NCI-H187 (cell line): ENCODE results near the gene KLHDC8A.
"Not testable (repeated sequence)": the region's sequence is repeated elsewhere in the genome, so short reads cannot be mapped to it uniquely, and the experiment has no call there.

Source experiments
- DNase-seq, 2 experiments: peaks; one replicate each; lab custom pipeline; 2025; lab: John Stamatoyannopoulos, UW

Gene KLHDC8A

GRCh38 chr1:205371871-205372660, 15.3 kb upstream of the KLHDC8A start:
- DNase-seq = no peak

GRCh38 chr1:205370780-205371179, 14.1 kb upstream of the KLHDC8A start:
- DNase-seq = no peak

GRCh38 chr1:205369701-205370123, 13.0 kb upstream of the KLHDC8A start:
- no peak for DNase-seq

DNA sequence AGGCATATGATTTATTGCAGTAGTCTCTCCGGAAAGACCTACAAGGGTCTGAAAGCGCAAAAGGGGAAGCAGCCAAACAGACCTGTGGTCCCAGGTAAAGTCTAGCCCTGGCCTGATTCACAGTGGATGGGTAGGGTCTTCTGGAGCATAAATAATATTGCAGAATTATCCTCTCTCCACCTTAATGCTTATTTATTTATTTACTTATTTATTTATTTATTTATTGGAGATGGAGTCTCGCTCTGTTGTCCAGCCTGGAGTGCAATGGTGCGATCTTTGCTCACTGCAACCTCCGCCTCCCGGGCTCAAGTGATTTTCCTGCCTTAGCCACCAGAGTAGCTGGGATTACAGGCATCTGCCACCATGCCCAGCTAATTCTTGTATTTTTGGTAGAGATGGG, 11.8 kb upstream of the KLHDC8A start:
- DNase-seq = no peak

DNA sequence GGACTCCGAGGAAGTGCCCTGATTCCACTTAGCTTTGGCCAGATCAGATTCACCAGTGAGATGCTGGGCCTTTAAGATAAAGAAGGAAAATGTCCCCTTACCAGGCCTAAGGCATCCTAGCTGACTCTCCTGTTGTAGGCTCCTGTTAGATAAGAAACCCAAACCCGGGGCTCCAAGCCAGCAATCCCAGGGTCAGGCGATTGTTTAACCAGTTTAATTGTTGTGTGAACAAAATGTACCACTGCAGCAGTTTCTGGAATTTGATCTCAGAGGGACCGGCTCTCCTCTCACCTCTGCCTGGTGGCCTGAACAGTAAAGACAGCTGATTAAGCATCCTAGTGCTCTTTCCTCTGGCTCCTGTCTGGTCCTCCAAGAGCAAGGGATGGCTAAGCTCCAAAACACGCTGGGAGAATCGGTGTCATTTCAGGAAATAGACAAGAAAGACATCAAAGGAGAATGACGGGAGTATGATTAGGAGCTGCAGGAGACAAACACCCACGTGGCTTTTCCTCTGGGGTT, 9.3 kb upstream of the KLHDC8A start:
- no peak for DNase-seq

DNA sequence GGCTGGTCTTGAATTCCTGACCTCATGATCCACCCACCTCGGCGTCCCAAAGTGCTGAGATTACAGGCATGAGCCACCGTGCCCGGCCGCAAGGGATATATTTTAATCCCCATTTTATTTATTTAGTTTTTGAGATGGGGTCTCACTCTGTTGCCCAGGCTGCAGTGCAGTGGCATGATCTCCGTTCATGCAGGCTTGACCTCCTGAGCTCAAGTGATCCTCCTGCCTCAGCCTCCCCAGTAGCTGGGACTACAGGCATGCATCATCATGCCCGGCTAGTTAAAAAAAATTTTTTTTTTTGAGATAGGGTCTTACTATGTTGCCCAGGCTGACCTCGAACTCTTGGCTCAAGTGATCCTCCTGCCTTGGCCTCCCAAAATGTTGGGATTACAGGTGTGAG, 8.4 kb upstream of the KLHDC8A start:
- DNase-seq = not testable (repeated sequence)

GRCh38 chr1:205360891-205361290, 4.2 kb upstream of the KLHDC8A start:
- no peak for DNase-seq

- DNase-seq = no peak
These were observed 3.2 kb upstream of the KLHDC8A start for GRCh38 chr1:205359771-205360565.

DNA sequence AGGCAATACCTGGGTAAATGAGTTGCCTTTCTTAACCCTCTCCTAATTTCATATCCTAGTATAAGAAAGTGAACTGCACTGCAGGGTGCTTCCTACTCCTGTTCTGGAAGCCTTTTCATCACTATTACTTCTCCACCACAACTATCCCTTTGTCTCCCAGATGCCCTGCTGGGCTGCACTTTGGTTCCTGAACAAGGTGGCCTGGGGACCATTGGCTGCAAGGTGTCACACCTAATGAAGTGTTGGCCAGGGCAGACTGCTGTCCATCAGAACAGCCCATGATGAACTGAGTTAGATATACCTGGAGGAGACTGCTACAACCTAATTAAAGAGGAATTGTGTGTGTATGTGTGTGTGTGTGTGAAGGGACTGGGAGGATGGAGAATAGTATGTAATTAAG, 1.9 kb upstream of the KLHDC8A start:
- no peak for DNase-seq

GRCh38 chr1:205357567-205357966, 845 bp upstream of the KLHDC8A start:
- no peak for DNase-seq

DNA sequence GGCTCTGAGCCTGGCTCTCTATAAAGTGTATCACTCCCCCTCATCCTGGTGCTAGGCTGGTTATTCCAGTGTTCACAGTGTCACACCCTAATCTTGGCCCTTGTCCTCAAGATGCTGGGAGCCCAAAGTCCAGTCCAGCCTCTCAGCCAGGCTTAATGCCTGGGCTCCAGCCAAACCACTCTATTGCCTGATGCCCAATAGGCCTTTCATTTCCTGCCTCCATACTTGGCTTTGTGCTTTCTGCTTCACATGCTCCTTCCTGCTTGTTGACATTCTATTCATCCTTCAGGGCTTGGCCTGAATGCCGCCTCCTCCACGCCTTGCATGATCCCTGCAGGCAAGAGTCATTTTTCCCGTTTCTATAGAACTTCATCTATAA, 1.7 kb downstream of the KLHDC8A start:
- DNase-seq = no peak

GRCh38 chr1:205354259-205355074, 2.3 kb downstream of the KLHDC8A start:
- DNase-seq = peak; percentile 55 to 74

DNA sequence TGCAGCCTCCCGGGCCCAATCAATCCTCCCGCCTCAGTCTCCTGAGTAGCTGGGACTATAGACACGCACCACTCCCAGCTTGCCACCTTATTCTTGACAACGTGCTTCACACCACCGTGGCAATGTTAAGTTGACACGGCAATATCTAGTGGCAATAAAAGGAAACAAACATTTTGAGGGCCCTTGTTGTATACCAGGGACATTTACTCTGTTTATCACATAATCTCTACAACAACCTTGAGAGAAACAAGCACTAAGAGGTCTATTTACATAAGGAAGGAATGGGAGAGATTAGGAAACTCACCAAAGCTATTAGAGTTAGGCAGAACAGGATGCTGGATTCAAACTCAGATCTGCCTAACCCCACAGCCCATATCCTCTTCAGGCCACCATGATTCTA, 3.1 kb downstream of the KLHDC8A start:
- DNase-seq = no peak

DNA sequence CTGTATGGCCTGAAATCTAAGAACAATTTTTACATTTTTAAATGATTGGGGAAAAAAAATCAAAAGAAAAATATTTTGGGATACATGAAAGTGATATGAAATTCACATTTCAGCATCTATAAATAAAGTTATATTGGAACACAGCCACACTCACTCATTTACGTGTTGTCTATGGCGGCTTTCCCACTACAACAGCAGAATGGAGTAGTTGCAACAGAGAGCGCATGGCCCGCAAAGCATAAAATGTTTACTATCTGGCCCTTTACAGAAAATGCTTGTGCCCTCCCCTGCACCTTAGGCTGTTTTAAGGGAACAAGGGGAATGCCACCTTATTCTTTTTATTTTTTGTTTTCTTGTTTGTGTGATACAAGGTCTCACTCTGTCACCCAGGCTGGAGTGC, 3.5 kb downstream of the KLHDC8A start:
- DNase-seq = no peak

- peak; percentile 97 to 100 for DNase-seq
These were observed 4.6 kb downstream of the KLHDC8A start for GRCh38 chr1:205351984-205352713.

- DNase-seq = no peak
These were observed 6.0 kb downstream of the KLHDC8A start for GRCh38 chr1:205350691-205351141.

DNA sequence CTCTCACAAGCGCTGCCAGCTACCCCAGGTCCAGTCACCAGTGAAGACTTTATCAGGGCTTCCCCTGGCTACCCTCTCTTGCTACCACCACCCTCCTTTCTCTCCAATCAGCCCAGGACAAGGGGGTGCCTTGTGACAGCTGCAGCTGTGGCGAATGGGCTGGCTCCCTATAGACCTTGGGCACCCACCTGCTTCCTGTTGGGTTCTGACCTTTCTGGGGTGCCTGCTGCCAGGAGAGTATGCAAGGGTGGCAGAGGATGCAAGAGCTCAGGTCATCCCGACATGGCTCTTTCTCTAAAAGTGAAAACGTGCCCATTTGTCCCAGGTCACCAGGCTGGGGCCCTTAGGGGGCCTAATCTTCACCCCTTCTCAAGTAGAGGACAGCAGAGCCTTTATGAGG, 6.6 kb downstream of the KLHDC8A start:
- DNase-seq = no peak

DNA sequence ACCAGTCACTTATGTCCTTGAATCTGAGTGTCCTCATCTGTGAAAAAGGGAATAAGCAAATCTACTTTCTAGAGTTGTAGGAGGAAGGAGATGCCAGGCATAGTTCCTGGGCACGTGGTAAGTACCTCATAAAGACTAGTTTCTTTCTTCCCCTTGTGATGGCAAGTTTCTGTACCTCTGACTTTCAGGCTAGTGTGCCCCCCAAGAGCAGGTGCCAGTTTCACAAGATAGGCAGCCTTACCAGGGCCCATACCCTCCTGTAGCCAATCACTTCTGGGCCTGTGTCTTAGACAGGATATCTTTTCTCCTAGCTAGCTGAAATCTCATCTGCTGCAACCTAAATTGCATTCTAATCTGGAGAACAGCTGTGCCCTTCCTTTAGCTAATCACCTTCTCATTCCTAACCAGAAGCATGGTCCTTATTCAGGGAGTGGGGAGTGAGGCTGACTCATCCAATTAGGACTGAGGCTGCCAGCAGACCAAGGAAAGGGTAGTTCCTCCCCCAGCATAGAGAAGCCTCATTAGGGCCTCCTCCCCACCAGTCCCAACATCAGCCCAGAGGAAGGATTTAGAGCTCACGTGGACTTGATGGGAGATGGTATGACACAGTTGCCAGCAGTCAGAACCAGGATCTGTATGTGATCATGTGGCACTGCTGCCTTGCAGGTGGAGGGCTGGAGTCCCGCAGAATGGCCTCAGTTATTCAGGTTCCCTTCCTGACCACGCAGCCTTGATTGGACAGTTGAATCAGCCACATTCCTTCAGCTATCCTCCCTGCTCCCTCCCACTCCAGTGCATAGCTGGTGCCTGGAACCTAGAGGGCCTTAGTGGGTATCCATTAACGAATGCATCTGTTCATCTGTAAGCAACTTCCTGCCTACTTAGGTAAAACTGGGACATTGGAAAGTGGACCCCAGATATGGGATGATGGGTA, 7.9 kb downstream of the KLHDC8A start:
- no peak for DNase-seq

DNA sequence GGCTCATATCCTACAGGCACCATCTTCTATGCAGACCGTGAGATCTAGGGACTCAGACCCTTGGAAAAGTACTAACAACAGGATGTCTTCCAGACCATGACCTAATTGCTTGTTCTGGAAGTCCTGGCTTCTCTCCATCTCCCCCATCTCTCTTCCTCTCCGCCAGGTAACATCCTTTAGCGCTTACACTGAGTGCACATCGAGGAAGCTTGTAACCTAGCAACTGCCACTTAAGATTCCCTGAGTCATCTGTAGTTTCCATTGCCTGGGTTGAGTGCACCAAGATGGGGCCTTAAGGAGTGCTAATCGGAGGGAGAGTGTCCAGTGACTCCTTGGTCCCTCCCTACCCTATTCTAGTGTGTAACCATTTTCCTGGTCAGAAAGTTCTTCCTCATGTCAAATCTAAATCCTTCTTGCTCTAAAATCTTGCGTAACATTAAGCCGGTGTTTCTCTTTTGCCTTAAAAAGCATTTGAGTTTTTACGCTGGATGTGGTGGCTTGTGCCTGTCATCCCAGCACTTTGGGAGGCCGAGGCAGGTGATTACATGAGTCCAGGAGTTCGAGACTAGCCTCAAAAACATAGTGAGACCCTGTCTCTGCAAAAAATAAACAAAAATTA, 9.7 kb downstream of the KLHDC8A start:
- DNase-seq = peak; percentile 48 to 56

GRCh38 chr1:205345761-205346160, 11.0 kb downstream of the KLHDC8A start:
- DNase-seq = no peak
